Suppressor macrophage (primary cell): ENCODE data around the gene KRTAP4-8.
"Not testable (repeated sequence)": the region's sequence is repeated elsewhere in the genome, so short reads cannot be mapped to it uniquely, and the experiment has no call there.

Experiments used
- DNase-seq, 4 experiments: peaks; one replicate each; pipeline ENCODE4 v3.0.0-alpha.2; 2020 to 2022

Gene KRTAP4-8

GRCh38 chr17:41108728-41109386 lies 10.9 kb upstream of the KRTAP4-8 start:
- DNase-seq, result not testable (repeated sequence)

GRCh38 chr17:41107941-41108450 lies 10.1 kb upstream of the KRTAP4-8 start:
- peak in 2 of 4 experiments; percentile 8 to 34 for DNase-seq

GRCh38 chr17:41105347-41105746 lies 7.4 kb upstream of the KRTAP4-8 start, which contains the start of gene KRTAP4-9:
KRTAP4-9 (plus strand) TSS chr17:41105389; CDS start chr17:41105389, 0 bp downstream.
- DNase-seq, result not testable (repeated sequence)

- DNase-seq, result not testable (repeated sequence)
Measured at GRCh38 chr17:41104386-41105038, 6.6 kb upstream of the KRTAP4-8 start.

- DNase-seq, result no peak
Measured at GRCh38 chr17:41103896-41104295, 6.0 kb upstream of the KRTAP4-8 start.

GRCh38 chr17:41101586-41102259 lies 3.8 kb upstream of the KRTAP4-8 start, which contains the start of gene KRTAP4-16:
KRTAP4-16 (minus strand) TSS chr17:41102209; CDS start chr17:41102209, 0 bp downstream.
- DNase-seq, result no peak

GRCh38 chr17:41099682-41100480 lies 1.9 kb upstream of the KRTAP4-8 start:
- DNase-seq, result peak in 1 of 4 experiments; percentile 3

- no peak for DNase-seq
Measured at GRCh38 chr17:41098481-41098880, 539 bp upstream of the KRTAP4-8 start.

GRCh38 chr17:41096055-41096454 lies 1.9 kb downstream of the KRTAP4-8 start:
- no peak for DNase-seq

GRCh38 chr17:41088760-41089352 lies 9.1 kb downstream of the KRTAP4-8 start:
- DNase-seq, result not testable (repeated sequence)

GRCh38 chr17:41084100-41084856 lies 13.7 kb downstream of the KRTAP4-8 start, which contains the start of gene KRTAP4-7:
KRTAP4-7 (plus strand) TSS chr17:41084150; CDS start chr17:41084207, 57 bp downstream.
- DNase-seq, result not testable (repeated sequence)

GRCh38 chr17:41083427-41083826 lies 14.5 kb downstream of the KRTAP4-8 start:
- DNase-seq, result not testable (repeated sequence)

- DNase-seq, result no peak
Measured at GRCh38 chr17:41082626-41083025, 15.3 kb downstream of the KRTAP4-8 start.

GRCh38 chr17:41076788-41077187 lies 21.2 kb downstream of the KRTAP4-8 start:
- no peak for DNase-seq

GRCh38 chr17:41073676-41074075 lies 24.3 kb downstream of the KRTAP4-8 start:
- DNase-seq, result no peak

GRCh38 chr17:41071606-41072360 lies 26.2 kb downstream of the KRTAP4-8 start:
- no peak for DNase-seq

- peak in 3 of 4 experiments; percentile 23 to 49 (median 38) for DNase-seq
Measured at GRCh38 chr17:41069031-41069430, 28.9 kb downstream of the KRTAP4-8 start.

GRCh38 chr17:41067281-41067680 lies 30.7 kb downstream of the KRTAP4-8 start:
- DNase-seq, result no peak

GRCh38 chr17:41065829-41066624 lies 31.9 kb downstream of the KRTAP4-8 start, which contains the start of gene KRTAP2-4:
KRTAP2-4 (minus strand) TSS chr17:41065879; CDS start chr17:41065845, 34 bp downstream.
- peak in 3 of 4 experiments; percentile 14 to 34 (median 20) for DNase-seq
